HCT116 (cell line): ENCODE results near the gene AKT1. TPM values are rescaled to one million over a fixed set of nuclear protein-coding genes. Genes with fewer than 3 reads are reported as not detected.

Experiments used
- ATAC-seq: fragments of 200-7000 bp; cut with Tn5 transposase; 2 replicates; pipeline ENCODE4 v1.9.1; 2020; ENCODE audit warnings: mild to moderate bottlenecking, moderate library complexity
- BruUV-seq: library from RNA; stranded (reverse); fragments of 400-500 nt; replicated peaks from 2 replicates; lab custom pipeline; 2021; lab: Mats Ljungman, UMichigan
- CTCF ChIA-PET: fragments of 300-600 bp; sonication (Branson Sonifier 250); formaldehyde crosslinking; loops from one replicate; lab custom pipeline; 2021; ENCODE audit warnings: antibody characterized with exemption; lab: Charles Lee
- POLR2A ChIA-PET: fragments of 300-600, 350-600 bp; sonication (Branson Sonifier 250); formaldehyde crosslinking; loops from one replicate; lab custom pipeline; 2021; ENCODE audit warnings: antibody characterized with exemption; lab: Charles Lee
- RAD21 ChIA-PET, 2 experiments: fragments of 300-600 bp; sonication (Branson Sonifier 250); formaldehyde crosslinking; loops; one replicate each; lab custom pipeline; 2023; ENCODE audit warnings: low total read pairs in 2 of 2; ENCODE audit not compliant: uncharacterized antibody in 2 of 2, unreplicated experiment in 2 of 2, low non-redundant PET in 1 of 2; lab: Charles Lee
- DNase-seq: peaks from one replicate; pipeline ENCODE4 v3.0.0-alpha.2; 2010; ENCODE audit warnings: low read depth, low spot score
- H2AFZ ChIP-seq: fragments of 200-600 bp; shearing (Covaris generic), sonication (generic); 2 replicates; pipeline ENCODE4 v1.6.1; 2017; ENCODE audit warnings: low read depth, mixed run types, mixed read lengths, antibody characterized with exemption, low read length; ENCODE audit not compliant: poor library complexity, severe bottlenecking
- H3K27ac ChIP-seq: 2 replicates; pipeline ENCODE4 v1.5.1; 2012; ENCODE audit warnings: low read depth, low read length
- H3K27me3 ChIP-seq: fragments of 200-600 bp; sonication (generic); 2 replicates; pipeline ENCODE4 v1.6.1; 2016; ENCODE audit warnings: mixed run types, low read length, mixed read lengths; ENCODE audit not compliant: insufficient read depth
- H3K36me3 ChIP-seq, 2 experiments: fragments of 200-500 bp in 1 of 2; fragments of 200-600 bp in 1 of 2; sonication (Bioruptor generic) in 1 of 2; sonication (generic) in 1 of 2; 2 replicates each; pipeline versions ENCODE4 v1.5.1 to v1.6.1; 2014 to 2016; ENCODE audit warnings: low read length in 2 of 2, inconsistent platforms in 1 of 2, mixed read lengths in 1 of 2, mixed run types in 1 of 2; ENCODE audit not compliant: insufficient read depth in 2 of 2, control insufficient read depth in 1 of 2
- H3K4me1 ChIP-seq, 2 experiments: fragments of 200-600 bp in 1 of 2; sonication (generic) in 1 of 2; 2 replicates each; pipeline versions ENCODE4 v1.5.1 to v1.6.1; 2012 to 2017; ENCODE audit warnings: low read length in 2 of 2, inconsistent platforms in 1 of 2, mild to moderate bottlenecking in 1 of 2, mixed read lengths in 1 of 2, mixed run types in 1 of 2, moderate library complexity in 1 of 2; ENCODE audit not compliant: insufficient read depth in 2 of 2, control insufficient read depth in 1 of 2
- H3K4me2 ChIP-seq: fragments of 200-600 bp; sonication (generic); 2 replicates; pipeline ENCODE4 v1.6.1; 2017; ENCODE audit warnings: mixed run types, low read length, mixed read lengths
- H3K4me3 ChIP-seq, 2 experiments: fragments of 200-600 bp in 1 of 2; sonication (generic) in 1 of 2; replicated peaks in 1 of 2; 2 replicates each; pipeline ENCODE4 v1.5.1; 2011 to 2016; ENCODE audit warnings: low read length in 2 of 2, control low read depth in 1 of 2, low read depth in 1 of 2, mild to moderate bottlenecking in 1 of 2, mixed read lengths in 1 of 2, mixed run types in 1 of 2
- H3K79me2 ChIP-seq: fragments of 200-600 bp; sonication (generic); 2 replicates; pipeline ENCODE4 v1.6.1; 2017; ENCODE audit warnings: mild to moderate bottlenecking, mixed run types, low read length, moderate library complexity, mixed read lengths; ENCODE audit not compliant: insufficient read depth
- H3K9ac ChIP-seq: fragments of 200-600 bp; sonication (generic); 2 replicates; pipeline ENCODE4 v1.6.1; 2016; ENCODE audit warnings: low read length, mixed read lengths
- H3K9me2 ChIP-seq: fragments of 200-600 bp; sonication (generic), shearing (Covaris generic); 2 replicates; pipeline ENCODE4 v1.6.1; 2017; ENCODE audit warnings: mixed run types, mild to moderate bottlenecking, moderate library complexity; ENCODE audit not compliant: insufficient read depth
- H3K9me3 ChIP-seq, 2 experiments: fragments of 200-500 bp in 1 of 2; fragments of 200-600 bp in 1 of 2; sonication (Bioruptor generic) in 1 of 2; sonication (generic) in 1 of 2; 2 replicates each; pipeline ENCODE4 v1.6.1; 2014 to 2017; ENCODE audit warnings: low read length in 2 of 2, mixed read lengths in 2 of 2, inconsistent platforms in 1 of 2, low read depth in 1 of 2, mild to moderate bottlenecking in 1 of 2, mixed run types in 1 of 2, moderate library complexity in 1 of 2; ENCODE audit not compliant: control insufficient read depth in 1 of 2, insufficient read depth in 1 of 2
- H4K20me1 ChIP-seq: fragments of 200-600 bp; sonication (generic), shearing (Covaris generic); 2 replicates; pipeline ENCODE4 v1.6.1; 2017; ENCODE audit warnings: mixed run types, mild to moderate bottlenecking, moderate library complexity; ENCODE audit not compliant: insufficient read depth
- CEBPB ChIP-seq: IDR thresholded peaks from 2 replicates; pipeline ENCODE4 v1.6.1; 2012; ENCODE audit warnings: low read depth
- ELF1 ChIP-seq: IDR thresholded peaks from 2 replicates; pipeline ENCODE4 v1.6.1; 2012; ENCODE audit warnings: low read depth, borderline replicate concordance
- EZH2phosphoT487 ChIP-seq: fragments of 200-600 bp; IDR thresholded peaks from 2 replicates; pipeline ENCODE4 v1.6.1; 2018; ENCODE audit warnings: antibody characterized with exemption, borderline replicate concordance
- POLR2A ChIP-seq: IDR thresholded peaks from 2 replicates; pipeline ENCODE4 v1.7.0; 2011; ENCODE audit warnings: borderline replicate concordance; ENCODE audit not compliant: insufficient read depth, insufficient read length; ENCODE audit errors: extremely low read depth
- POLR2AphosphoS5 ChIP-seq: IDR thresholded peaks from 2 replicates; pipeline ENCODE4 v1.6.1; 2011; ENCODE audit warnings: mild to moderate bottlenecking, low read depth, low read length, moderate library complexity
- SP1 ChIP-seq: IDR thresholded peaks from 2 replicates; pipeline ENCODE4 v1.6.1; 2012; ENCODE audit warnings: low read depth
- YY1 ChIP-seq: IDR thresholded peaks from 2 replicates; pipeline ENCODE4 v1.6.1; 2011; ENCODE audit warnings: low read length, low read depth, moderate library complexity, mild to moderate bottlenecking; ENCODE audit not compliant: insufficient replicate concordance; ENCODE audit errors: extremely low read depth
- ZFX ChIP-seq: fragments of 450-650 bp; IDR thresholded peaks from 2 replicates; pipeline ENCODE4 v1.6.1; 2017
- ZNF274 ChIP-seq: fragments of 200-500 bp; sonication (Bioruptor generic); IDR thresholded peaks from 2 replicates; pipeline ENCODE4 v1.6.1; 2014; ENCODE audit warnings: mild to moderate bottlenecking, low read depth, low read length, inconsistent platforms
- intact Hi-C: fragments of 100-400 bp; cut with micrococcal nuclease; formaldehyde crosslinking; loops from 2 replicates; pipeline ENCODE4 v1.10.0; 2022
- total RNA-seq: library from RNA; stranded (reverse); gene quantifications from one replicate; pipeline ENCODE4 v1.2.1, GENCODE V29; 2021; ENCODE audit not compliant: unreplicated experiment
- TF ChIP-seq, protein P1 (sequence below): IDR thresholded peaks from 2 replicates; pipeline ENCODE4 v1.6.1; 2012
- TF ChIP-seq, protein P2 (sequence below): IDR thresholded peaks from 2 replicates; pipeline ENCODE4 v1.6.1; 2012; ENCODE audit warnings: low read depth

The AKT1 gene
- total RNA-seq, 1 experiment from 2014 or later = 152 TPM

DNA sequence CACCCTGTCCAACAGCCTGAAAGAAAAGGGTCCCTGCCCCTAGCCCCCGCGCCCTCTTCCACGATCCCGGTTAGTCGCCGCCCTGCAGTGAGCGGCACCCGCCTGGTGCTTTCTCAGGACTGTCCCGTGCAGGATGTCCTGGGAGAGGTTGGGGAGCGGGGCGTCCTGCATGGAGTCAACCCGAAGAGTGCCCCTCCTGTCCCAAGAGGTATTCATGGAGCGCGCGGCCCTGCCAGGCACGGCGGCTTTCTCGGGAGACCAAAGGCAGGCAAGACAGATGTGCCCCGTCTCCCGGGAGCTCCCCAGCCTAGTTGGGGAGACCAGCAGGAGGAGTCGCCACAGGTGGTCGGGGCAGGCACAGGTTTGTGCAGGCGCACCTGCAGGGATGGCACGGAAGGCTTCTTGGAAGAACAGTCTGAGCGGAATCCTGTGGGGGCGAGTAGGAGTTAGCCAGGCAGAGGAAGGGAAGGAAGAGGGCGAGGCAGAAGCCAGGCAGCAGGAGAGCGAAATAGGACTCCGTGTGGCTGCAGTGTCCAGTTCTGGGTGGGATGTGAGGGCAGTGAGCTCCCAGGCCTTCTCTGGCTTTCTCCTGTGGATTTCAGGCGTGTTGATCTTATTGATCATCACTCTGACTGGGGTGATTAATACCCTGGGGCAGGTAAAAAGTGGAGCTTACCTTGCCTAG lies 41.9 kb downstream of the AKT1 start:
- RAD21 ChIA-PET = no interaction called here
- Histone ChIP-seq H3K27me3 (no peaks in the 10 kb centered on the region), H3K4me3 (peak overlapping the region; percentile 97 to 99), H3K4me1 (peaks cover 23 to 34% of the 10 kb centered on the region in 2 experiments), H3K36me3 (peaks cover 14 to 21% of the 10 kb centered on the region in 2 experiments; a peak in 3 of 4 replicates), H2AFZ (no peak overlapping the region), H3K27ac (peak overlapping the region; percentile 90), H3K4me2 (peak overlapping the region; percentile 99), H3K79me2 (peaks cover 53% of the 10 kb centered on the region), H4K20me1 (no peaks in the 10 kb centered on the region)
- DNase-seq (no peak), ATAC-seq (no peak)
- POLR2A ChIA-PET = interaction anchor here (0.6 to 1.6 kb wide), 5 partner anchors 13 to 219 kb away, joined by 3 to 7 read pairs (median 4); no protein-coding TSS in a partner anchor
- intact Hi-C loops = no loop called here
- CTCF ChIA-PET = interaction anchor here (1.1 to 1.8 kb wide), 5 partner anchors 13 to 292 kb away, joined by 5 to 11 read pairs (median 6); no protein-coding TSS in a partner anchor
- TF ChIP-seq, protein P1, sequence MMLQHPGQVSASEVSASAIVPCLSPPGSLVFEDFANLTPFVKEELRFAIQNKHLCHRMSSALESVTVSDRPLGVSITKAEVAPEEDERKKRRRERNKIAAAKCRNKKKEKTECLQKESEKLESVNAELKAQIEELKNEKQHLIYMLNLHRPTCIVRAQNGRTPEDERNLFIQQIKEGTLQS = no peak
- TF ChIP-seq ZFX = peak; percentile 54; the same call in 1 of the 2 replicates
- TF ChIP-seq, all 23 proteins: peak for 1
- no peaks in the 10 kb centered on the region for H3K9me3 ChIP-seq
- H3K9me2 ChIP-seq = no peaks in the 10 kb centered on the region
- peak overlapping the region; percentile 100 for H3K9ac ChIP-seq
- TSS peak; percentile 61 for BruUV-seq

DNA sequence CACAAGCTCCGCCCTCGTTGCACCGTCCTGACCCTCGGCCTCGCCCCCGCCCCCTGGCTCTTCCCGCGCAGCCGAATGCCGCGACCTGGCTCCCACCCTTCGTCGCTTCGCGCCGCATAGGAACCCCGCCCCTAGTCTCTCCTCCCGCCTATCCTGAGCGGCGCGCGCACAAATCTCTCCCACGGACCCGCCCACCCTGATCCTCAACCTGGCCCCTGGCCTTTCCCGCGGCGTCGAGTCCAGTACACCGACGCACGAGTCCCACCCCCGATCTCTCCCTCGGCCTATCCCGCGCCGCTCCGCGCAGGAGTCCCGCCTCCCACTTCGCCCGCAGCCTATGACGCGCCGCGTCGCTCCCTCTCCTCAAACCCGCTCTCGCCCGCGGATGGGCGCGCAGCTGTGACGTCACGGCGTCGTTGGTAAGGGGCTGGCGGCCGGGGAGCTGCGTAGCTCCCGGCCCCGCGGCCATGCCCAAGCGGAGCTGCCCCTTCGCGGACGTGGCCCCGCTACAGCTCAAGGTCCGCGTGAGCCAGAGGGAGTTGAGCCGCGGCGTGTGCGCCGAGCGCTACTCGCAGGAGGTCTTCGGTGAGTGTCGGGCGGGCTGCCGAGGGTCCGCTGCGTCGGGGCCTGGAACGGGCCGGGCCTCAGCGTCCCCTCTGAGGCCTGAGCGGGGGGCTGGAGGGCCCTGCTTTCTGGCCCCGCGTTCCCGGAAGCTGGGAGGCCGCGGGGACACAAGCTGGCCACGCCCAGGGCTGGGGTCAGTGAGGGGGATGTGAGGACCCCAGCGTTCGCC lies 42.6 kb downstream of the AKT1 start, which contains the start of gene SIVA1:
Gene SIVA1 (plus strand): TSS at position 413 of the 793 bp plus-strand sequence. CDS start 55 bp downstream, at position 468.
- POLR2A ChIA-PET = interaction anchor here (0.6 to 1.6 kb wide), 12 partner anchors 12 to 220 kb away, joined by 3 to 7 read pairs (median 4); partner anchors contain the start of gene ZBTB42
- CTCF ChIA-PET = interaction anchor here (1.0 to 1.8 kb wide), 7 partner anchors 14 to 293 kb away, joined by 3 to 11 read pairs (median 5); partner anchors contain the start of gene ADSS1
- Histone ChIP-seq H3K79me2 (peaks cover 50% of the 10 kb centered on the region), H3K4me1 (peaks cover 23 to 35% of the 10 kb centered on the region in 2 experiments), H3K9me3 (no peaks in the 10 kb centered on the region), H2AFZ (no peak within 1 kb of the TSS), H3K27ac (peak within 1 kb of the TSS; percentile 90), H3K36me3 (peaks cover 14 to 21% of the 10 kb centered on the region in 2 experiments; a peak in 3 of 4 replicates), H3K9me2 (no peaks in the 10 kb centered on the region), H3K27me3 (no peaks in the 10 kb centered on the region), H3K4me2 (peak within 1 kb of the TSS; percentile 99), H4K20me1 (no peaks in the 10 kb centered on the region), H3K9ac (peak within 1 kb of the TSS; percentile 100), H3K4me3 (peak within 1 kb of the TSS; percentile 97 to 99)
- BruUV-seq = no TSS peak
- RAD21 ChIA-PET = interaction anchor here in 1 of 2 experiments (0.7 to 0.8 kb wide), 2 partner anchors 16 to 73 kb away, joined by 3 to 7 read pairs; no protein-coding TSS in a partner anchor
- ATAC-seq = peak; percentile 94
- intact Hi-C loops = no loop called here
- peak; percentile 98 for DNase-seq
- TF ChIP-seq YY1 (peak; percentile 73), CEBPB (no peak), EZH2phosphoT487 (no peak), ELF1 (no peak), POLR2AphosphoS5 (peak; percentile 74), SP1 (no peak), ZNF274 (no peak), POLR2A (peak; percentile 65), ZFX (peak; percentile 93; the same call in 1 of the 2 replicates)
- TF ChIP-seq, protein P1 = no peak
- TF ChIP-seq, protein P2, sequence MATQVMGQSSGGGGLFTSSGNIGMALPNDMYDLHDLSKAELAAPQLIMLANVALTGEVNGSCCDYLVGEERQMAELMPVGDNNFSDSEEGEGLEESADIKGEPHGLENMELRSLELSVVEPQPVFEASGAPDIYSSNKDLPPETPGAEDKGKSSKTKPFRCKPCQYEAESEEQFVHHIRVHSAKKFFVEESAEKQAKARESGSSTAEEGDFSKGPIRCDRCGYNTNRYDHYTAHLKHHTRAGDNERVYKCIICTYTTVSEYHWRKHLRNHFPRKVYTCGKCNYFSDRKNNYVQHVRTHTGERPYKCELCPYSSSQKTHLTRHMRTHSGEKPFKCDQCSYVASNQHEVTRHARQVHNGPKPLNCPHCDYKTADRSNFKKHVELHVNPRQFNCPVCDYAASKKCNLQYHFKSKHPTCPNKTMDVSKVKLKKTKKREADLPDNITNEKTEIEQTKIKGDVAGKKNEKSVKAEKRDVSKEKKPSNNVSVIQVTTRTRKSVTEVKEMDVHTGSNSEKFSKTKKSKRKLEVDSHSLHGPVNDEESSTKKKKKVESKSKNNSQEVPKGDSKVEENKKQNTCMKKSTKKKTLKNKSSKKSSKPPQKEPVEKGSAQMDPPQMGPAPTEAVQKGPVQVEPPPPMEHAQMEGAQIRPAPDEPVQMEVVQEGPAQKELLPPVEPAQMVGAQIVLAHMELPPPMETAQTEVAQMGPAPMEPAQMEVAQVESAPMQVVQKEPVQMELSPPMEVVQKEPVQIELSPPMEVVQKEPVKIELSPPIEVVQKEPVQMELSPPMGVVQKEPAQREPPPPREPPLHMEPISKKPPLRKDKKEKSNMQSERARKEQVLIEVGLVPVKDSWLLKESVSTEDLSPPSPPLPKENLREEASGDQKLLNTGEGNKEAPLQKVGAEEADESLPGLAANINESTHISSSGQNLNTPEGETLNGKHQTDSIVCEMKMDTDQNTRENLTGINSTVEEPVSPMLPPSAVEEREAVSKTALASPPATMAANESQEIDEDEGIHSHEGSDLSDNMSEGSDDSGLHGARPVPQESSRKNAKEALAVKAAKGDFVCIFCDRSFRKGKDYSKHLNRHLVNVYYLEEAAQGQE = no peak
